Activated T-helper 1 cell treated with anti-CD3 and anti-CD28 coated beads, Interleukin-12 subunit alpha, Interleukin-12 subunit beta, Interleukin-2, Interleukin-4 antibody, amounts not matched to agents 30 ng/mL and 10 ng/mL and 1 ng/mL, durations not matched to agents 14 hours and 24 hours and 36 hours (primary cell): Measurements from ENCODE around the gene CEP170B. TPM values are rescaled to one million over a fixed set of nuclear protein-coding genes. Genes with fewer than 3 reads are reported as not detected.

Experiments used
- DNase-seq: peaks from one replicate; pipeline ENCODE4 v3.0.0; 2021; ENCODE audit warnings: low spot score
- H3K27ac Mint-ChIP-seq: one replicate; pipeline ENCODE4 v1.8.0; 2021; ENCODE audit warnings: mild to moderate bottlenecking, mixed read lengths
- H3K27me3 Mint-ChIP-seq: one replicate; pipeline ENCODE4 v1.8.0; 2022; ENCODE audit warnings: mild to moderate bottlenecking, moderate library complexity, mixed read lengths; ENCODE audit not compliant: insufficient read depth
- H3K36me3 Mint-ChIP-seq: one replicate; pipeline ENCODE4 v1.8.0; 2021; ENCODE audit warnings: low read depth, mixed read lengths
- H3K4me1 Mint-ChIP-seq: one replicate; pipeline ENCODE4 v1.8.0; 2021; ENCODE audit warnings: low read depth, mixed read lengths
- H3K4me3 Mint-ChIP-seq: one replicate; pipeline ENCODE4 v1.8.0; 2021; ENCODE audit warnings: mild to moderate bottlenecking, moderate library complexity, mixed read lengths
- H3K9me3 Mint-ChIP-seq: one replicate; pipeline ENCODE4 v1.8.0; 2021; ENCODE audit warnings: mixed read lengths
- intact Hi-C: fragments of 100-400 bp; cut with micrococcal nuclease; formaldehyde crosslinking; loops from one replicate; pipeline ENCODE4 v1.15.1; 2024
- total RNA-seq: library from RNA; stranded (reverse); gene quantifications from 2 replicates; pipeline ENCODE4 v1.2.3, GENCODE V29; 2022

Gene CEP170B
- total RNA-seq, 1 donor from 2014 or later, result 9.8 TPM

GRCh38 chr14:104929268-104930230 lies 64.5 kb downstream of the CEP170B start:
- H3K27me3 Mint-ChIP-seq, result peaks cover 3% of the 10 kb centered on the region
- no peaks in the 10 kb centered on the region for H3K9me3 Mint-ChIP-seq
- no peak overlapping the region for H3K4me3 Mint-ChIP-seq
- peaks cover under 1% of the 10 kb centered on the region for H3K36me3 Mint-ChIP-seq
- no peak overlapping the region for H3K27ac Mint-ChIP-seq
- intact Hi-C loops, result loop anchor here (5.0 kb wide), 1 partner anchor 48 kb away; the partner anchor contains the start of gene AHNAK2
- DNase-seq, result no peak
- H3K4me1 Mint-ChIP-seq, result peaks cover 2% of the 10 kb centered on the region

- Mint-ChIP-seq H3K27ac (no peak overlapping the region), H3K27me3 (peaks cover 4% of the 10 kb centered on the region), H3K4me3 (no peak overlapping the region), H3K4me1 (peaks cover 5% of the 10 kb centered on the region), H3K9me3 (no peaks in the 10 kb centered on the region), H3K36me3 (peaks cover 2% of the 10 kb centered on the region)
- intact Hi-C loops, result loop anchor here (5.0 kb wide), 1 partner anchor 47 kb away; the partner anchor contains the start of gene AHNAK2
- DNase-seq, result no peak
These were observed 65.6 kb downstream of the CEP170B start for GRCh38 chr14:104930526-104931303.

GRCh38 chr14:104931304-104931770 lies 66.3 kb downstream of the CEP170B start:
- intact Hi-C loops, result loop anchor here (5.0 kb wide), 1 partner anchor 46 kb away; the partner anchor contains the start of gene AHNAK2

GRCh38 chr14:104931771-104932675 lies 67.0 kb downstream of the CEP170B start:
- peaks cover 2% of the 10 kb centered on the region for H3K36me3 Mint-ChIP-seq
- peaks cover 4% of the 10 kb centered on the region for H3K27me3 Mint-ChIP-seq
- intact Hi-C loops, result loop anchor here (5.0 kb wide), 1 partner anchor 45 kb away; the partner anchor contains the start of gene AHNAK2
- DNase-seq, result no peak
- peaks cover 5% of the 10 kb centered on the region for H3K4me1 Mint-ChIP-seq
- H3K9me3 Mint-ChIP-seq, result no peaks in the 10 kb centered on the region
- no peak overlapping the region for H3K4me3 Mint-ChIP-seq
- no peak overlapping the region for H3K27ac Mint-ChIP-seq

More at GRCh38 chr14:104931304-104931770, 66.3 kb downstream of the CEP170B start:
- H3K36me3 Mint-ChIP-seq, result peaks cover 2% of the 10 kb centered on the region
- no peak overlapping the region for H3K4me3 Mint-ChIP-seq
- no peaks in the 10 kb centered on the region for H3K9me3 Mint-ChIP-seq
- DNase-seq, result no peak
- peaks cover 4% of the 10 kb centered on the region for H3K27me3 Mint-ChIP-seq
- H3K4me1 Mint-ChIP-seq, result peaks cover 5% of the 10 kb centered on the region
- H3K27ac Mint-ChIP-seq, result no peak overlapping the region

GRCh38 chr14:104932676-104933631 lies 67.9 kb downstream of the CEP170B start:
- Mint-ChIP-seq H3K9me3 (no peaks in the 10 kb centered on the region), H3K27ac (no peak overlapping the region), H3K36me3 (peaks cover 2% of the 10 kb centered on the region), H3K4me3 (peak overlapping the region; percentile 49), H3K27me3 (peaks cover 7% of the 10 kb centered on the region), H3K4me1 (peaks cover 5% of the 10 kb centered on the region)
- intact Hi-C loops, result loop anchor here (1.0 to 5.0 kb wide), 3 partner anchors 44 to 558 kb away; partner anchors contain the start of genes AHNAK2 and TEDC1
- DNase-seq, result peak; percentile 84

- no peaks in the 10 kb centered on the region for H3K9me3 Mint-ChIP-seq
- peaks cover 5% of the 10 kb centered on the region for H3K4me1 Mint-ChIP-seq
- H3K4me3 Mint-ChIP-seq, result peak overlapping the region; percentile 87
- H3K27me3 Mint-ChIP-seq, result peaks cover 7% of the 10 kb centered on the region
- intact Hi-C loops, result loop anchor here (1.0 to 5.0 kb wide), 4 partner anchors 37 to 557 kb away; partner anchors contain the start of genes AHNAK2 and TEDC1
- H3K36me3 Mint-ChIP-seq, result peaks cover 2% of the 10 kb centered on the region
- DNase-seq, result no peak
- peak overlapping the region; percentile 65 for H3K27ac Mint-ChIP-seq
These were observed 69.0 kb downstream of the CEP170B start for GRCh38 chr14:104933746-104934733.

- Mint-ChIP-seq H3K36me3 (peaks cover 2% of the 10 kb centered on the region), H3K27ac (no peak overlapping the region), H3K27me3 (peaks cover 7% of the 10 kb centered on the region), H3K4me3 (peak overlapping the region; percentile 87), H3K9me3 (no peaks in the 10 kb centered on the region), H3K4me1 (peaks cover 5% of the 10 kb centered on the region)
- no peak for DNase-seq
- intact Hi-C loops, result loop anchor here (2.0 kb wide), 1 partner anchor 38 kb away; no protein-coding TSS in a partner anchor
These were observed 70.1 kb downstream of the CEP170B start for GRCh38 chr14:104935026-104935650.

GRCh38 chr14:104935955-104936354 lies 70.9 kb downstream of the CEP170B start:
- peaks cover 2% of the 10 kb centered on the region for H3K36me3 Mint-ChIP-seq
- intact Hi-C loops, result loop anchor here (2.0 kb wide), 1 partner anchor 39 kb away; no protein-coding TSS in a partner anchor
- no peak for DNase-seq
- H3K4me3 Mint-ChIP-seq, result no peak overlapping the region
- no peak overlapping the region for H3K27ac Mint-ChIP-seq
- H3K9me3 Mint-ChIP-seq, result no peaks in the 10 kb centered on the region
- H3K4me1 Mint-ChIP-seq, result peaks cover 5% of the 10 kb centered on the region
- peaks cover 11% of the 10 kb centered on the region for H3K27me3 Mint-ChIP-seq

GRCh38 chr14:104936361-104937155 lies 71.5 kb downstream of the CEP170B start:
- H3K27ac Mint-ChIP-seq, result no peak overlapping the region
- H3K36me3 Mint-ChIP-seq, result peaks cover 2% of the 10 kb centered on the region
- peaks cover 5% of the 10 kb centered on the region for H3K4me1 Mint-ChIP-seq
- intact Hi-C loops, result no loop called here
- H3K9me3 Mint-ChIP-seq, result no peaks in the 10 kb centered on the region
- no peak overlapping the region for H3K4me3 Mint-ChIP-seq
- DNase-seq, result no peak
- H3K27me3 Mint-ChIP-seq, result peaks cover 11% of the 10 kb centered on the region
